ENCODE data around the gene TMEM144.

- TF ChIP-seq EZH2 (IDR thresholded peaks at IDR 0.05; ENCODE audit: low read depth) (no peak), CTCF (conservative IDR thresholded peaks at IDR 0.05) (no peak)
Measured at GRCh38 chr4:158277558-158277957, 67.3 kb downstream of the TMEM144 start.

Data from PC-9 (cell line).